GM18867 (cell line): ENCODE measurements around the gene MAPK8.

Source experiments
- ATAC-seq: cut with Tn5 transposase; IDR thresholded peaks from one replicate; pipeline ENCODE4 v1.9.1; 2021; ENCODE audit warnings: mild to moderate bottlenecking, moderate library complexity; ENCODE audit not compliant: unreplicated experiment

Gene MAPK8

GRCh38 chr10:48447356-48448215 is 141.1 kb downstream of the MAPK8 start:
- no peak for ATAC-seq

- ATAC-seq: no peak
Measured at GRCh38 chr10:48448796-48449195, 142.3 kb downstream of the MAPK8 start.

DNA sequence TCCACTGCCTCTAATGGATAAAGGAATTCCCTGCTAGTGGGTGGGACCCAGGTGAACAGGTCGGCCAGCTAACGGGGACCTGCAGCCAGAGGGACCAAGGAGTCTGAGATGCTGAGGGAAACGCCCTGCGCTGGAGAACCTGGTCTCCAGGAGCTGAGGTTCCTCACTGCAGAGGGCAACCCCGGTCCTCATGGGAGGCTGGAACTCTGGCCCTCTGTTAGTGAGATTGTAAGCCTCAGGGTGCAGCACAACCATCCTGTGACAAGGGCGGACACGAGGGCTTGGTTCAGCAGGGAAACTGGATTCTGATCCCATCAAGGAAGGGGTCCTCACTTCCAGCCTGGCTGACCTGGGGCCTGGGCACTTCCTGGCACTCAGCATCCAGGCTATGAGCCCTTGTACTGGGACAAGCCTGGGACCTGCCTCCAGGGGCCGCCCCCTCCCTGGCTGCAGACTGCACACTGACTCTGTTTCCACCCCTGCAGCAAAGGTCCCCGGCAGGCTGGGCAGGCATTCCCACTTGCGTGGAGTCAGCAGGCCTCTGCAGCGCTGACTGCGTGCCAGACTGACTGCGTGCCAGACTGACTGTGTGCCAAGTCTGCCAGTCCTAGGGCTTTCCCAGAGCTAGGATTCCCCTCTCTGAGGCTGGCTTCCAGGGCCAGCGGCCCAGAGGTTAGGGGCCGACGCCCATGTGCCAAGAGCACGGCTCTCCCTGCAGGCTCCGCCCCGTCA is 143.2 kb downstream of the MAPK8 start:
- no peak for ATAC-seq

GRCh38 chr10:48450233-48450740 is 143.8 kb downstream of the MAPK8 start:
- ATAC-seq: no peak

GRCh38 chr10:48450741-48451466 is 144.4 kb downstream of the MAPK8 start:
- no peak for ATAC-seq

GRCh38 chr10:48451969-48452878 is 145.7 kb downstream of the MAPK8 start:
- ATAC-seq: no peak

DNA sequence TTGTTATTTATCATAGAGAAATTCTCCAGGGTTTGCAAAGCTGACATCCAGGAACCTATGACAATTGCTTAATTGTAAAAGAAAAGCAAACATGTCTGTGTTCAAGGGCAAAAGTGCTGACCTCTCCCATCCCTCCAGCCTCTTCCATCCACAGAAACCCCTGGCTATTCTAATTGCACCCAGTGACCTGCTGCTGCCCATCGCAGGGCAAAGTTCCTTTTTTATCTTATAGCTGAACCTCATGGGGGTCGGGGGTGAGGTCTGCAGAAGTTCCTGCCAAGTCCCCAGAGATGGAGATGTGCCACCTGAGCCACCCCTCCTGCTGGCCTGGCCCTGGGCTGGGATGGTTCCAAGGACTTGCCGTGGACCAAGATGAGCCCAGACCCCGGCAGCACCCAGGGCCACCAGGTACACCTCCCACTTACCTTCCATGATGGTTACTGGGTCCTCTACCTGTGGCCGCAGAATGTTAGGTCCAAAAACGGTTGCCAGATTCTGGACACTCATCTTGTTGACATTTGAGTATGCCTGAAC is 146.5 kb downstream of the MAPK8 start:
- no peak for ATAC-seq

DNA sequence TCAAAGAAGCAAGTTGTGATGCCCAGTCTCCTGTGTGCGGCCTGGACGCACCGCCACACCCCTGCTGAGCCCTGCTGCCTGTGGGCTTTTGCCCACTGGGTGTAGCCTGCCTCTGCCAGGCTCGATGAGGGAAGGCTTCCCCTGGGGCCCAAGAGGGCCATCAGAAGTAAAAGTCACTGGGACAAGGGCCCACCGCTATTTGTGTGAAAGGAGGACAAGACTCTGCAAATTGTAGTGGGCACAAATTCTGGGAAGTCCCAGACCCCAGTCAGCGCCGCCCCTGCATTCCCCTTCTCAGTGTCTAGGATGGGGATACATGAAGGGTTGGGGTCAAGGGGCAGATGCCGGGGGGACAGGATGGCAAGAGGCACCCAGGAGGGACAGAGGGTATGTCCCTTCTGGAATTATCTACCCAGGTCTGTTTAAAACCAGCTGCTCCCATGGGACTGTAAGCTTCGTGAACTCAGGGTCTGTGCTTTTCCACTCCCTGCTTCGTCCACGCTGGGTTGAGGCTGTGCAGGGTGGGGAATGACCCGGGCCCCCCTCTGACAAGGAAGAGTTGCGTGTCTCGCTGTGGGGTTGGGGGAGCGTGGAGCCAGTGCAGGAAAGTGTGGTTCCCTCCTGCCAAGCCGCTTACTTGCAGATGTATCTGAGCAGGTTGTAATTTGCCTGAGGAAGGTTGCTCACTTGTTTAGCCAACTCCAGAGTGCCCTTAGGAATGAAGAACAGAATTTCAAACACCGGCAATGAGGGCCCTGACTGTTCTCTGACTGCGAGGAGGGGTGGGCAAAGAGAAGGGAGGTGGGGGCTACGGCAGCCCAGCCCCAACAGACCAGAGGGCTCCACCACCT is 147.2 kb downstream of the MAPK8 start:
- no peak for ATAC-seq

DNA sequence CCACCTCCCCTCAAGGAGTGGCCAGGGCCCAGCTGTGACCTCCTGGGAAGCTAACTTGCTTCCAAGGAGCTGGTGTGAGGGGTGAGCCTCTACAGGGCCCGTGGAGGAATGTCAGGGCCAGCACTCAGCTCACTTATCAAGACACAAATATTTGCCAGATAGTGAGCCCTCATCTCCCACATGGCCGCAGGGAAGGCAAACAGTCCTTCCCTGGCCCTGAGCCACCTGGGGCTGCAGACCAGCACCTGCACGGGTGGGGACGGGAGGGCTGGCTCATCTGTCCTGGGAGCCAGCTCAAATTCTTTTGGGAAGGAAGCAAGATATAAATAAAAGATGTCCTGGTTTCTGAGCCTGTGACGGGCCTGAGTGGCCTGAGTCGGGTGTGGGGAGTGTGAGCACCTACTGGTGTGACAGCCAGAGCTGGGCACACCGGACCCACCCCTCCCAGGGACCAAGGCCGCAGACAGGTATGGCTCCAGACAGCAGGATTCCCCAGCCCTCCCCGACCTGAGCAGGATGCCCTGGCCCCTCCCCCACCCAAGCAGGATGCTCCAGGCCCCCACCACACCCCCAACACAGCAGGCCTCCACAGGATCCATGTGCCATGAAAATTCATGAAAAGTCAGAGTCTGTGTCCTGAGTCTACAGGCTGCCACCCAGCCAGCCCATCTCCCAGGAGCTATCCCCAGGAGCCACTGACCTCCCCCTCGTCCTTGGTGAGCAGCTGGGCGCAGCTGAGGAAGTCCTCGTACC is 148.0 kb downstream of the MAPK8 start:
- no peak for ATAC-seq

- ATAC-seq: no peak
Measured at GRCh38 chr10:48455055-48455391, 148.5 kb downstream of the MAPK8 start.

GRCh38 chr10:48455392-48456151 is 149.1 kb downstream of the MAPK8 start:
- no peak for ATAC-seq

GRCh38 chr10:48456361-48456804 is 149.9 kb downstream of the MAPK8 start:
- no peak for ATAC-seq

DNA sequence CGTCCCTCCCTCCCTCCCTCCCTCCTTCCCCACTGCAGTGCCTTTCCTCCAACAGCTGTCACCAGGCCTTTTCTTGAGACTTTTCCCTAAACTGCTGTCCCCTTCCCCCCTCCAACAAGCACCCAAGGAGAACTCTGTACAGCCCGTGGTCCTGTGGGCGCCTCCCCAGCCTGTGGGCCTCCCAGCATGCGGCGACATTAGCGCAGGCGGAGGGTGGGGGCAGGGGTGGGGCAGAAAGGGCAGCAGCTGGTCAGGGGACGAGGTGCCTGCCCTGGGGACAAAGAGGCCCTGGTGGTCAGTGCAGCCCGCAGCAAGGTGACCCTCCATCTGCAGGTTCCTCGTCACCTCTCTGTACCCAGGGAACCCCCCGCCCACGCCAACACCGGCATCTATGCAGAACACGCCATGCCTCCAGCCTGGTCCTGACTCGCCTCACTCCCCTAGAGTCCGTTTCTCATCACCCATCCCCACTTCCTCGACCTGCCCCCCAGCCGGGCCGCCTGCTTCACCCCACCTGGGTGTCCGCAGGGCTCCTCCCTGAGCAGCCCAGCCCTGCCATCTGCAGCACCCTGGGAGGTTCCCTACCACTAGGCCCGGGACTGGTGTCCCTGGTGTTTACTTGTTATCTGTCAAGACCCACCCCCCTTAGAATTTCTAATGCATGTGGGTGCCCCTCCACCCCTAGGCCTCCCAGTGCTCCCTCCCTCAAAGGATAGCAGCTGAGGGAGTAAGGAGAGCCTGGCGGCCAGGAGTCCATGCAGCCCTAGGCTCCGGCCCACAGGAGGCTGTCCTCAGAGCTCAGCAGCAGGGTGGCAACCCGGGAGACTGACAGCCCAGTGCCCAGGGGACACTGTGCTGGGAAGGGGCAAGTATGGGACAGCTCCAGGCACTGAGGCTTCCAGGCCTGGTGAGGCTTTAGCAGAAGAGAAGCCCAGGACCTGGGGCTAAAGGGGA is 150.6 kb downstream of the MAPK8 start:
- ATAC-seq: no peak

DNA sequence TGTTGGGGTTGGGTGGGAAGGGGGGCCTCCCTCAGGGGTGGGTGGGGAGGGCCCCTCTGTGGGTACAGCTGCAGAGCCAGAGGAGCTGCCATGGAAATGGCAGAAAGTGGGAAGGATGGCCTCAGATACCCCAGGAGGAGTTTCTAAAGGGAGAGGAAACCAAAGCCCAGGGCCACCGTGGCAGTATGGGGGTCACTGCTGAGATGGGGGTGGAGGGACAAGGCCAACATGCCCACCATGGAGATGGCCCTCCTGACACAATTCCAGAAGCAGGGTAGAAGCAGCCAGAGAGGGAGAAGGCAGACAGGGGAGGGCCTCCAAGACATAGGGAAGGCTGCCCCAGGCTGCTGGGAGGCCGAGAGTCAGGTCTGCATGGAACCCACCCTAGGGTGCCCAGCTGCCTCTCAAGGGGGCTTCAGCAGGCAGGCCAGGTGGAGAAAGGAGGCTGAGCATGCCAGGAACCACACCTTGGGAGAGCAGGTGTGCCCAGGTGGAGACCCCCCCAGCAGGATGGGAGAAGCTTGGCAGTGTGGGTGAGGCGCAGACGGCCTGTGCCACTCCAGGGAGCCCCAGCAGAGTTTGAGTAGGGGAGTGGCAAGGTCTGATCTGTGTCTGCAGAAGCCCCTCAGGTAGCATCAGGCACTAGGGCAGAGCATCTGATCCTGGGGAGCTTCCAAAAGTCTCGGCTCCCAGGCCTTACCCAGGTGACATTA is 151.6 kb downstream of the MAPK8 start:
- ATAC-seq: no peak

DNA sequence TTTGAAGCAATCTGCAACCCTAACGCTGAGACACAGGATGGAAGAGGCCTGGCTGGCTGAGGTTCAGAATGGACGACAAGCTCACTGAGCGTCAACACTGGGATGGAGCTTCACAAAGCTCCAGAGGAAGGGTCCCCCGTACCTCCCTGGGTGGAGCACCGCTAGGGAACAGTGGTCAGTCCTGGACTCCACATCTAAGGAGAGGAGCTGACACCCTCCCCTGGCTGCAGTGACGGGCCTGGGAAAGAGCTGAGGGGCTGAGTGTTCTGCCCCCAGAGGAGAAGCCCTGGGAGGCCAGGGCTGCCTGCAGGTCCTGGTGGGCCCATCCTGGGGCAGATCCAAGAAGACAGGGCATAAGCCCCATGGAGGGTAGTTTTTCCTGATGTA is 152.2 kb downstream of the MAPK8 start:
- no peak for ATAC-seq
